HG02970 (cell line): Measurements from ENCODE around the gene FAR2.
"Not testable (repeated sequence)": the region's sequence is repeated elsewhere in the genome, so short reads cannot be mapped to it uniquely, and the experiment has no call there.

Experiments used
- ATAC-seq: cut with Tn5 transposase; IDR thresholded peaks from one replicate; pipeline ENCODE4 v1.9.1; 2021; ENCODE audit warnings: mild to moderate bottlenecking, moderate library complexity, moderate number of reproducible peaks; ENCODE audit not compliant: unreplicated experiment, low FRiP score

FAR2 gene

GRCh38 chr12:29229937-29230336, 80.9 kb downstream of the FAR2 start:
- ATAC-seq = no peak

- no peak for ATAC-seq
These were observed 81.9 kb downstream of the FAR2 start for GRCh38 chr12:29230800-29231560.

- no peak for ATAC-seq
These were observed 83.0 kb downstream of the FAR2 start for GRCh38 chr12:29232086-29232485.

GRCh38 chr12:29234552-29234951, 85.5 kb downstream of the FAR2 start:
- ATAC-seq = no peak

GRCh38 chr12:29234965-29235626, 86.0 kb downstream of the FAR2 start:
- no peak for ATAC-seq

- ATAC-seq = no peak
These were observed 89.8 kb downstream of the FAR2 start for GRCh38 chr12:29238822-29239291.

GRCh38 chr12:29239336-29239735, 90.3 kb downstream of the FAR2 start:
- ATAC-seq = no peak

GRCh38 chr12:29240441-29240840, 91.4 kb downstream of the FAR2 start:
- ATAC-seq = no peak

- ATAC-seq = peak; percentile 57
These were observed 92.9 kb downstream of the FAR2 start for GRCh38 chr12:29241821-29242591.

- ATAC-seq = no peak
These were observed 93.9 kb downstream of the FAR2 start for GRCh38 chr12:29242921-29243431.

GRCh38 chr12:29244159-29244765, 95.2 kb downstream of the FAR2 start:
- no peak for ATAC-seq

GRCh38 chr12:29245246-29245645, 96.2 kb downstream of the FAR2 start:
- no peak for ATAC-seq

GRCh38 chr12:29249930-29250329, 100.9 kb downstream of the FAR2 start:
- ATAC-seq = no peak

GRCh38 chr12:29253906-29254625, 105.0 kb downstream of the FAR2 start:
- ATAC-seq = no peak

GRCh38 chr12:29255042-29255441, 106.0 kb downstream of the FAR2 start:
- ATAC-seq = no peak

- no peak for ATAC-seq
These were observed 107.5 kb downstream of the FAR2 start for GRCh38 chr12:29256598-29256997.

GRCh38 chr12:29257687-29258086, 108.6 kb downstream of the FAR2 start:
- ATAC-seq = not testable (repeated sequence)

- ATAC-seq = no peak
These were observed 115.3 kb downstream of the FAR2 start for GRCh38 chr12:29264424-29264823.

- no peak for ATAC-seq
These were observed 120.8 kb downstream of the FAR2 start for GRCh38 chr12:29269706-29270408.
